ENCODE measurements around the gene ITPK1. TPM values are rescaled to one million over a fixed set of nuclear protein-coding genes. Genes with fewer than 3 reads are reported as not detected.

ITPK1 gene
- total and polyA plus RNA-seq, 10 of the 15 experiments (the other 5 are each of a cell fraction or from before 2014, with no cell fraction given), result 1.3 to 73.2 (median 27.0) TPM

GRCh38 chr14:92969871-92970270 lies 145.9 kb downstream of the ITPK1 start:
- 79% methylated on average over 12 of the region's 12 CpGs for WGBS (ENCODE audit: insufficient coverage, insufficient replicate concordance, low lambda C conversion rate, missing lambda C conversion rate)
- Histone ChIP-seq H3K79me2 (ENCODE audit: control insufficient read depth, insufficient read depth, low read length) (no peaks in the 10 kb centered on the region; the same call in 1 of the 2 replicates), H3K4me1 (ENCODE audit: control insufficient read depth, insufficient read depth, low read length) (no peaks in the 10 kb centered on the region), H3K9me3 (replicated peaks; ENCODE audit: control insufficient read depth, insufficient read depth, low read length) (peaks cover 1% of the 10 kb centered on the region; the same call in 1 of the 3 replicates), H3K27me3 (replicated peaks in 1 of 2; ENCODE audit: control insufficient read depth in 2 of 2, insufficient read depth in 2 of 2, low read length in 1 of 2) (no peaks in the 10 kb centered on the region), H3K36me3 (ENCODE audit: control insufficient read depth in 2 of 2, insufficient read depth in 2 of 2, low read length in 1 of 2) (peaks cover 0 to under 1% of the 10 kb centered on the region in 2 experiments; a peak in 2 of 4 replicates), H4K20me1 (ENCODE audit: control insufficient read depth, insufficient read depth) (no peaks in the 10 kb centered on the region), H3K27ac (ENCODE audit: control insufficient read depth, insufficient read depth) (no peak overlapping the region), H3K4me2 (ENCODE audit: control insufficient read depth, insufficient read depth) (no peak overlapping the region), H3K4me3 (no peak overlapping the region), H3K9ac (ENCODE audit: control insufficient read depth, insufficient read depth, low read length) (no peak overlapping the region), H2AFZ (ENCODE audit: control insufficient read depth, low read depth, low read length) (no peak overlapping the region)
- TF ChIP-seq ZNF592 (IDR thresholded peaks at IDR 0.05), result no peak
- DNase-seq (ENCODE audit: low read depth, low spot score), result no peak
- no peak for ATAC-seq
- ChIA-PET RAD21 (ENCODE audit: unreplicated experiment) (interaction anchor here (0.5 kb wide), 1 partner anchor 355 kb away, joined by 3 read pairs; no protein-coding TSS in a partner anchor), CTCF (interaction anchor here (1.4 to 1.6 kb wide), 3 partner anchors 18 to 163 kb away, joined by 3 to 4 read pairs (median 4); no protein-coding TSS in a partner anchor), SMC1A (ENCODE audit: uncharacterized antibody, unreplicated experiment) (interaction anchor here (1.0 kb wide), 1 partner anchor 163 kb away, joined by 4 read pairs; no protein-coding TSS in a partner anchor), POLR2A (no interaction called here)
- intact Hi-C loops (cut with micrococcal nuclease; ENCODE audit: unreplicated experiment), result no loop called here
- FAIRE-seq, result no peak
- BruUV-seq (replicated peaks), result no TSS peak
- in situ Hi-C loops (cut with MboI), result no loop called here

GRCh38 chr14:92969430-92969829 lies 146.3 kb downstream of the ITPK1 start:
- DNase-seq (ENCODE audit: low read depth, low spot score) (no peak), FAIRE-seq (no peak), ATAC-seq (no peak)
- Histone ChIP-seq H3K9ac (ENCODE audit: control insufficient read depth, insufficient read depth, low read length) (no peak overlapping the region), H3K27ac (ENCODE audit: control insufficient read depth, insufficient read depth) (no peak overlapping the region), H3K4me3 (no peak overlapping the region), H3K4me2 (ENCODE audit: control insufficient read depth, insufficient read depth) (no peak overlapping the region), H3K27me3 (replicated peaks in 1 of 2; ENCODE audit: control insufficient read depth in 2 of 2, insufficient read depth in 2 of 2, low read length in 1 of 2) (no peaks in the 10 kb centered on the region), H4K20me1 (ENCODE audit: control insufficient read depth, insufficient read depth) (no peaks in the 10 kb centered on the region), H3K4me1 (ENCODE audit: control insufficient read depth, insufficient read depth, low read length) (no peaks in the 10 kb centered on the region), H2AFZ (ENCODE audit: control insufficient read depth, low read depth, low read length) (no peak overlapping the region), H3K36me3 (ENCODE audit: control insufficient read depth in 2 of 2, insufficient read depth in 2 of 2, low read length in 1 of 2) (no peaks in the 10 kb centered on the region; a peak in 2 of 4 replicates), H3K9me3 (replicated peaks; ENCODE audit: control insufficient read depth, insufficient read depth, low read length) (peaks cover 1% of the 10 kb centered on the region; the same call in 1 of the 3 replicates), H3K79me2 (ENCODE audit: control insufficient read depth, insufficient read depth, low read length) (no peaks in the 10 kb centered on the region; the same call in 1 of the 2 replicates)
- ChIA-PET POLR2A (no interaction called here), RAD21 (ENCODE audit: unreplicated experiment) (no interaction called here), CTCF (interaction anchor here (1.4 to 1.6 kb wide), 3 partner anchors 17 to 163 kb away, joined by 3 to 4 read pairs (median 4); no protein-coding TSS in a partner anchor), SMC1A (ENCODE audit: uncharacterized antibody, unreplicated experiment) (no interaction called here)
- 92% methylated on average over 10 of the region's 10 CpGs for WGBS (ENCODE audit: insufficient coverage, insufficient replicate concordance, low lambda C conversion rate, missing lambda C conversion rate)
- in situ Hi-C loops (cut with MboI), result no loop called here
- no TSS peak for BruUV-seq (replicated peaks)
- intact Hi-C loops (cut with micrococcal nuclease; ENCODE audit: unreplicated experiment), result no loop called here
- TF ChIP-seq MYB (IDR thresholded peaks at IDR 0.05; ENCODE audit: borderline replicate concordance, low read depth, low read length), result no peak
- no peak for TF ChIP-seq EP300 (IDR thresholded peaks at IDR 0.05; ENCODE audit: borderline replicate concordance in 1 of 2, control insufficient read depth in 1 of 2, low read depth in 2 of 2, low read length in 2 of 2)
- TF ChIP-seq ZNF207 (IDR thresholded peaks at IDR 0.05; ENCODE audit: borderline replicate concordance), result no peak
- TF ChIP-seq SUZ12 (IDR thresholded peaks at IDR 0.05; ENCODE audit: unreplicated experiment), result no peak
- TF ChIP-seq ZBTB33 (IDR thresholded peaks at IDR 0.05), result no peak
- TF ChIP-seq ETV6 (conservative IDR thresholded peaks at IDR 0.05 in 1 of 2, IDR thresholded peaks at IDR 0.05 in 1 of 2; ENCODE audit: borderline replicate concordance in 1 of 2, low read depth in 1 of 2), result no peak
- TF ChIP-seq ZNF622 (IDR thresholded peaks at IDR 0.05), result no peak
- no peak for TF ChIP-seq CREB1 (IDR thresholded peaks at IDR 0.05; ENCODE audit: low read depth)

Measured in GM12878 (cell line).